ENCODE data around the gene SCN3B. TPM values are rescaled to one million over a fixed set of nuclear protein-coding genes. Genes with fewer than 3 reads are reported as not detected.

SCN3B gene
- total RNA-seq, 4 donors from 2014 or later: 0.31 to 2.7 (median 1.4) TPM

- no peaks in the 10 kb centered on the region for H3K36me3 ChIP-seq
- no peak for TF ChIP-seq POLR2A (IDR thresholded peaks at IDR 0.05)
- TF ChIP-seq POLR2AphosphoS5 (IDR thresholded peaks at IDR 0.05): no peak
- no peak for TF ChIP-seq CTCF (IDR thresholded peaks at IDR 0.05)
- no peak for TF ChIP-seq EP300 (IDR thresholded peaks at IDR 0.05)
Observed at GRCh38 chr11:123624974-123625373, 29.4 kb downstream of the SCN3B start.

GRCh38 chr11:123622576-123622975 lies 31.8 kb downstream of the SCN3B start:
- no peak overlapping the region for H3K4me3 ChIP-seq
- WGBS, 2 donors (ENCODE audit: low coverage in 1 of 2): 91% methylated on average over 9 of the region's 9 CpGs; no CpG with 5 or more reads in 1 of the 2 donors
- no peaks in the 10 kb centered on the region for H3K9me3 ChIP-seq
- no peaks in the 10 kb centered on the region for H3K4me1 ChIP-seq
- TF ChIP-seq POLR2A (IDR thresholded peaks at IDR 0.05) (no peak), EP300 (IDR thresholded peaks at IDR 0.05) (no peak), CTCF (IDR thresholded peaks at IDR 0.05) (no peak), POLR2AphosphoS5 (IDR thresholded peaks at IDR 0.05) (no peak)
- no peaks in the 10 kb centered on the region for H3K27me3 ChIP-seq
- ATAC-seq: no peak
- H3K36me3 ChIP-seq: peaks cover 0 to 8% of the 10 kb centered on the region in 2 donors
- H3K27ac ChIP-seq: no peak overlapping the region

More at GRCh38 chr11:123624974-123625373, 29.4 kb downstream of the SCN3B start:
- H3K27me3 ChIP-seq: no peaks in the 10 kb centered on the region
- no peak for ATAC-seq
- no peaks in the 10 kb centered on the region for H3K9me3 ChIP-seq
- no peak overlapping the region for H3K4me3 ChIP-seq
- H3K4me1 ChIP-seq: no peaks in the 10 kb centered on the region
- H3K27ac ChIP-seq: no peak overlapping the region
- 83 to 100% methylated on average over 2 of the region's 2 CpGs for WGBS, 2 donors (ENCODE audit: low coverage in 1 of 2)

GRCh38 chr11:123616505-123617198 lies 37.8 kb downstream of the SCN3B start:
- peaks cover 0 to 8% of the 10 kb centered on the region in 2 donors for H3K36me3 ChIP-seq
- whole genome bisulfite sequencing, 2 donors (ENCODE audit: low coverage in 1 of 2): 28 to 57% methylated on average over 6 to 10 of the region's 11 CpGs
- H3K4me1 ChIP-seq: peaks cover 0 to 8% (median 3%) of the 10 kb centered on the region in 3 donors
- no peaks in the 10 kb centered on the region for H3K27me3 ChIP-seq
- peak; percentile 77 for ATAC-seq
- no peak for TF ChIP-seq CTCF (IDR thresholded peaks at IDR 0.05)
- TF ChIP-seq POLR2AphosphoS5 (IDR thresholded peaks at IDR 0.05): peak; percentile 89
- H3K9me3 ChIP-seq: no peaks in the 10 kb centered on the region
- H3K4me3 ChIP-seq: no peak overlapping the region
- H3K27ac ChIP-seq: no peak overlapping the region

- WGBS, 2 donors (ENCODE audit: low coverage in 1 of 2): 100% methylated on average over 1 to 2 of the region's 4 CpGs
- Histone ChIP-seq H3K9me3 (no peaks in the 10 kb centered on the region), H3K4me1 (peaks cover 0 to 7% (median 3%) of the 10 kb centered on the region in 3 donors), H3K27me3 (no peaks in the 10 kb centered on the region), H3K36me3 (peaks cover 0 to 20% of the 10 kb centered on the region in 2 donors), H3K27ac (no peak overlapping the region), H3K4me3 (no peak overlapping the region)
- no peak for ATAC-seq
- TF ChIP-seq CTCF (IDR thresholded peaks at IDR 0.05): no peak
- no peak for TF ChIP-seq EP300 (IDR thresholded peaks at IDR 0.05)
- no peak for TF ChIP-seq POLR2A (IDR thresholded peaks at IDR 0.05)
- no peak for TF ChIP-seq POLR2AphosphoS5 (IDR thresholded peaks at IDR 0.05)
Observed at GRCh38 chr11:123611698-123612097, 42.7 kb downstream of the SCN3B start.

GRCh38 chr11:123608945-123609344 lies 45.5 kb downstream of the SCN3B start:
- H3K4me1 ChIP-seq: no peaks in the 10 kb centered on the region
- no peak overlapping the region for H3K4me3 ChIP-seq
- 91% methylated on average over 4 of the region's 8 CpGs; no CpG with 5 or more reads in 1 of the 2 donors for WGBS, 2 donors (ENCODE audit: low coverage in 1 of 2)
- ATAC-seq: no peak
- no peak overlapping the region for H3K27ac ChIP-seq
- peaks cover 0 to 20% of the 10 kb centered on the region in 2 donors for H3K36me3 ChIP-seq
- TF ChIP-seq POLR2AphosphoS5 (IDR thresholded peaks at IDR 0.05) (no peak), POLR2A (IDR thresholded peaks at IDR 0.05) (no peak), CTCF (IDR thresholded peaks at IDR 0.05) (no peak), EP300 (IDR thresholded peaks at IDR 0.05) (no peak)
- no peaks in the 10 kb centered on the region for H3K9me3 ChIP-seq
- no peaks in the 10 kb centered on the region for H3K27me3 ChIP-seq

Measured in gastroesophageal sphincter (tissue), 4 donors.